ENCODE measurements around the gene STK17A. TPM values are rescaled to one million over a fixed set of nuclear protein-coding genes. Genes with fewer than 3 reads are reported as not detected.

Gene STK17A
- total RNA-seq, 2 donors from 2014 or later = 42.4 to 55.5 TPM

DNA sequence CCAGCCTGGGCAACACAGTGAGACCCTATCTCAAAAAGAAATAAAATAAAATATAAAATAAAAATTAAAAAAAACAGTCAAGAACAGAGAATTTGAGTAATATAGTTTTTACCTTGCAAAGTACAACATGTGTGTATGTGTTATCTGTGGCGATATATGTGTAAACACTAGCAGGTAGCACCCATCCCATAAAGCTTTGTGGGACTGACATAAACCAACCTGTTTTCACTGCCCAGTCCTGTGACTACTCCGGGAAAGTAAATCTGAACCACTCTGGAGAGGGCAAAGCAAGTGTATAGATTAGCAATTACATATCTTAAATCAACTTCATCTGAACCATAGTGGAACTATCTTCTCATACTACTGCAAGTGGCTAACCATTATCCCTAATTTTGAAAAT is 74.1 kb downstream of the STK17A start:
- H3K4me1 ChIP-seq (ENCODE audit: control insufficient read depth in 1 of 2, low read depth in 2 of 2) = peaks cover 2 to 30% of the 10 kb centered on the region in 2 donors

DNA sequence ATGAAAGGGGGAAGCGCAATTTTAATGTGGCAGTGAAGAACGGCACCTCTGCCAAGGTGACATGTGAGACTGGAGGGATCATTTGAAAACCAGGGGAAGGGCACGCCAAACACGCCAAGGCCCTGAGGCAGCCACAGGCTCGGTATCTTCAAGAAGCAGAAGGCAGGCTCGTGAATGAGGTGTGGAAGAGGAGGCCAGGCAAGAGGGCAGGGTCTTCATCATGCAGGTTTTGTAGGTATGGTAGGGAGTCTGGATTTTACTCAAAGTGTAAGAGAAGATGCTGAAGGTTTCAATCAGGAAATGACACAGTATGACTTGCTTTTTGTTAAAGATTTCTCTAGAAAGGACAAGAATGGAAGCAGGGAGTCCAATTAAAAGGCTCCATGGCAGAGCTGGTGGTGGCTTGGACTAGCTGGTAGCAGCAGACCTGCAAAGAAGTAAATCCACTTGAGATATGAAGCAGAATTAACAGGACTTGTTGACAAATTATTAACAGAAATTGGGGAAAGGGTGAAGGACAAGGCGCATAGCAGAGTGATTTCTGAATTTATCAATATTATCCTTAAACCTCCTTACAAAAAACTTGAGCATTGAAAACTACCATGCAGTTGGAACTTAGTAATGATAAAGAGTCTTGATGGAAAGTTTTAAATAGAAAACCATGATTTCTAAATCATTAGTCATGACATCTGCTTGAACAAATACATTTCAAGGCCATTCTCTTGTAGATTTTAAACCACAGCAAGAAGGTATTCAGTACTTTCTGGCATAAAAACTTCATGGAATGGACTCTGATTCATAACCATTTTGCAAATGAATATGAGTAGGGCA is 76.0 kb downstream of the STK17A start:
- H3K27me3 ChIP-seq (replicated peaks; ENCODE audit: insufficient read depth) = no peaks in the 10 kb centered on the region
- TF ChIP-seq, protein P1, sequence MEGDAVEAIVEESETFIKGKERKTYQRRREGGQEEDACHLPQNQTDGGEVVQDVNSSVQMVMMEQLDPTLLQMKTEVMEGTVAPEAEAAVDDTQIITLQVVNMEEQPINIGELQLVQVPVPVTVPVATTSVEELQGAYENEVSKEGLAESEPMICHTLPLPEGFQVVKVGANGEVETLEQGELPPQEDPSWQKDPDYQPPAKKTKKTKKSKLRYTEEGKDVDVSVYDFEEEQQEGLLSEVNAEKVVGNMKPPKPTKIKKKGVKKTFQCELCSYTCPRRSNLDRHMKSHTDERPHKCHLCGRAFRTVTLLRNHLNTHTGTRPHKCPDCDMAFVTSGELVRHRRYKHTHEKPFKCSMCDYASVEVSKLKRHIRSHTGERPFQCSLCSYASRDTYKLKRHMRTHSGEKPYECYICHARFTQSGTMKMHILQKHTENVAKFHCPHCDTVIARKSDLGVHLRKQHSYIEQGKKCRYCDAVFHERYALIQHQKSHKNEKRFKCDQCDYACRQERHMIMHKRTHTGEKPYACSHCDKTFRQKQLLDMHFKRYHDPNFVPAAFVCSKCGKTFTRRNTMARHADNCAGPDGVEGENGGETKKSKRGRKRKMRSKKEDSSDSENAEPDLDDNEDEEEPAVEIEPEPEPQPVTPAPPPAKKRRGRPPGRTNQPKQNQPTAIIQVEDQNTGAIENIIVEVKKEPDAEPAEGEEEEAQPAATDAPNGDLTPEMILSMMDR (IDR thresholded peaks at IDR 0.05) = no peak
- no peak for DNase-seq (ENCODE audit: low spot score)
- ATAC-seq (ENCODE audit: insufficient number of reproducible peaks, low FRiP score, low read depth) = peak; percentile 36
- peak overlapping the region; percentile 51 to 70 for H3K27ac ChIP-seq
- peaks cover 2 to 28% of the 10 kb centered on the region in 2 donors for H3K4me1 ChIP-seq (ENCODE audit: control insufficient read depth in 1 of 2, low read depth in 2 of 2)
- H3K9me3 ChIP-seq = no peaks in the 10 kb centered on the region
- H3K4me3 ChIP-seq = no peak overlapping the region
- no peaks in the 10 kb centered on the region for H3K36me3 ChIP-seq

More for the DNA sequence above, 74.1 kb downstream of the STK17A start:
- no peaks in the 10 kb centered on the region for H3K9me3 ChIP-seq
- ATAC-seq (ENCODE audit: insufficient number of reproducible peaks, low FRiP score, low read depth) = no peak
- no peak overlapping the region for H3K27ac ChIP-seq
- H3K27me3 ChIP-seq (replicated peaks; ENCODE audit: insufficient read depth) = no peaks in the 10 kb centered on the region
- no peak for DNase-seq (ENCODE audit: low spot score)
- TF ChIP-seq, protein P1 (IDR thresholded peaks at IDR 0.05) = no peak
- H3K4me3 ChIP-seq = no peak overlapping the region
- no peaks in the 10 kb centered on the region for H3K36me3 ChIP-seq

DNA sequence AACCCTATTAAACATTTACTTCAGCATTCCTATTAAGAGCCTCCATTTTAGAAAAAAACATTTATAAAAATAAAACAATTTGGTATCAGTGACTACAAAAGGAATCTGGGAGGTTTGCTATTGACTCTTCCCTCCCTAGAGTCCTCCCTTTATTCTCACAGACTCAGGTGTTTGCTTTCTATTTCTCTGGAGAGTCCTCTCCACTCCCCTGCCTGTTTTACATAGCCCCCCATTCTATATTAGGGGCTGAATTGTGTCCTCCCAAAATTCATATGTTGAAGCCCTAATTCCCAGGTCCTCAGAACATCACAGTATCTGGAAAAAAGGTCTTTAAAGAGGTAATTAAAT is 76.6 kb downstream of the STK17A start:
- no peak for ATAC-seq (ENCODE audit: insufficient number of reproducible peaks, low FRiP score, low read depth)
- H3K36me3 ChIP-seq = no peaks in the 10 kb centered on the region
- H3K4me3 ChIP-seq = no peak overlapping the region
- no peaks in the 10 kb centered on the region for H3K27me3 ChIP-seq (replicated peaks; ENCODE audit: insufficient read depth)
- no peak for DNase-seq (ENCODE audit: low spot score)
- peak overlapping the region; percentile 51 to 70 for H3K27ac ChIP-seq
- TF ChIP-seq, protein P1 (IDR thresholded peaks at IDR 0.05) = no peak
- H3K4me1 ChIP-seq (ENCODE audit: control insufficient read depth in 1 of 2, low read depth in 2 of 2) = peaks cover 2 to 28% of the 10 kb centered on the region in 2 donors
- H3K9me3 ChIP-seq = no peaks in the 10 kb centered on the region

DNA sequence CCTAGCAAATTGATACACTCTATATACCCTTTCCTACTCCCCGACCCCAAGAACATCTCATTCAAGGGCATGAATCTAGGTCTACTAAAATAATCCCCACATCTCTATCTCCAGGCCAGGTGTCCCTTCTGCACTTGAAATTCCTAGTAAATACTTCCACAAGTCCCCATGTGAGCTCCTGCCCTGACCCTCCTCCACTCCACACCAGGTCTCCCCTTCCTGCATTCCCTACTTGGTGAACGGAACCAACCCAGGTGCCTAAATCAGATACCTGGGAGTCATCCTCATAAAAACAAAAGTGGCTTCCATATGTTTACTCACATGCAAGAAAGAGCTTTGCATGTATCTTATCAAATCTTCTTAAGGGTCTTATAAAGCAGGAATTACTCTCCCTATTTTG is 77.2 kb downstream of the STK17A start:
- H3K27me3 ChIP-seq (replicated peaks; ENCODE audit: insufficient read depth) = no peaks in the 10 kb centered on the region
- ATAC-seq (ENCODE audit: insufficient number of reproducible peaks, low FRiP score, low read depth) = no peak
- H3K4me3 ChIP-seq = no peak overlapping the region
- H3K27ac ChIP-seq = no peak overlapping the region
- no peaks in the 10 kb centered on the region for H3K36me3 ChIP-seq
- DNase-seq (ENCODE audit: low spot score) = no peak
- TF ChIP-seq, protein P1 (IDR thresholded peaks at IDR 0.05) = no peak
- peaks cover 2 to 28% of the 10 kb centered on the region in 2 donors for H3K4me1 ChIP-seq (ENCODE audit: control insufficient read depth in 1 of 2, low read depth in 2 of 2)
- no peaks in the 10 kb centered on the region for H3K9me3 ChIP-seq

DNA sequence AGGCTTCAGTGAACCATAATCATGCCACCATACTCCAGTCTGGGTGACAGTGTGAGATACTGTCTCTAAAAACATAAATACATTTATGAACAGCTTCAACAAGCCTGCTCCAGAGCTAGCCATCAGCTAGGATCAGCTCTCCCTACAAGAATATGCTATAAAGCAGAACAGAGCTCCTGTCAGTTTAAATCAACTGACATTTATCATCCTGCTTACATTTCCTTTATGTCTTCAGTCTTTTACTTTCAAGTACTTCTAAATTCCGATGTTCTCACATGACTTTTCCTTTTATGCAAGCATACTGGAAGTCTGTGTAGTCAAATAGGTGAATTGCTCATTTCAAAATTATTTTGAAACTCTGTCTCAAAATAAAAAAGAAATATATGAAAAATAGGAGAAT is 81.8 kb downstream of the STK17A start:
- H3K9me3 ChIP-seq = no peaks in the 10 kb centered on the region
- H3K36me3 ChIP-seq = no peaks in the 10 kb centered on the region
- H3K4me1 ChIP-seq (ENCODE audit: control insufficient read depth in 1 of 2, low read depth in 2 of 2) = peaks cover 0 to 22% of the 10 kb centered on the region in 2 donors
- TF ChIP-seq, protein P1 (IDR thresholded peaks at IDR 0.05) = no peak
- H3K4me3 ChIP-seq = no peak overlapping the region
- no peaks in the 10 kb centered on the region for H3K27me3 ChIP-seq (replicated peaks; ENCODE audit: insufficient read depth)
- no peak overlapping the region for H3K27ac ChIP-seq
- no peak for ATAC-seq (ENCODE audit: insufficient number of reproducible peaks, low FRiP score, low read depth)
- no peak for DNase-seq (ENCODE audit: low spot score)
